K562 (cell line): ENCODE measurements around the gene RSPH9. TPM values are rescaled to one million over a fixed set of nuclear protein-coding genes. Genes with fewer than 3 reads are reported as not detected.

Experiments
- BHLHE40 ChIP-seq: IDR thresholded peaks from 2 replicates; pipeline ENCODE4 v1.6.1; 2011; ENCODE audit warnings: low read length, improper control_type of control experiment
- CCNT2 ChIP-seq: IDR thresholded peaks from 2 replicates; pipeline ENCODE4 v1.6.1; 2011; ENCODE audit warnings: borderline replicate concordance, low read depth, mild to moderate bottlenecking, moderate library complexity, mixed read lengths, low read length; ENCODE audit not compliant: insufficient read length; ENCODE audit errors: extremely low read depth
- DACH1 ChIP-seq: fragments of 450-650 bp; IDR thresholded peaks from 2 replicates; pipeline ENCODE4 v1.6.1; 2018; ENCODE audit not compliant: partially characterized antibody
- EHMT2 ChIP-seq: fragments of 450-650 bp; IDR thresholded peaks from 2 replicates; pipeline ENCODE4 v1.6.1; 2018; ENCODE audit warnings: antibody characterized with exemption
- ETV5 ChIP-seq: sonication (generic); formaldehyde crosslinking; IDR thresholded peaks from 2 replicates; pipeline ENCODE4 v1.4.0; 2020; ENCODE audit warnings: low read depth, mild to moderate bottlenecking, missing genetic modification reagents
- FOXK2 ChIP-seq, 2 experiments: fragments of 450-650 bp; IDR thresholded peaks in 1 of 2; conservative IDR thresholded peaks in 1 of 2; 2 replicates each; pipeline ENCODE4 v1.6.1; 2016; ENCODE audit warnings: low read depth in 2 of 2, mild to moderate bottlenecking in 1 of 2
- KDM1A ChIP-seq, 2 experiments: fragments of 450-650 bp; IDR thresholded peaks; 2 replicates each; pipeline ENCODE4 v1.6.1; 2016; ENCODE audit warnings: mild to moderate bottlenecking in 2 of 2
- MAFG ChIP-seq: fragments of 450-650 bp; conservative IDR thresholded peaks from 2 replicates; pipeline ENCODE4 v1.6.1; 2016; ENCODE audit warnings: missing genetic modification characterization, missing compliant biosample characterization
- MYNN ChIP-seq, 2 experiments: sonication (generic); formaldehyde crosslinking in 1 of 2; IDR thresholded peaks; 2 replicates each; pipeline versions ENCODE4 v1.5.0 to v1.6.1; 2016 to 2020; ENCODE audit warnings: antibody characterized with exemption in 1 of 2, missing genetic modification reagents in 1 of 2
- NR2C1 ChIP-seq, 2 experiments: fragments of 450-650 bp; IDR thresholded peaks; 2 replicates each; pipeline ENCODE4 v1.6.1; 2017; ENCODE audit warnings: mild to moderate bottlenecking in 2 of 2, antibody characterized with exemption in 1 of 2, inconsistent platforms in 1 of 2, missing compliant biosample characterization in 1 of 2, missing genetic modification characterization in 1 of 2
- POLR2AphosphoS5 ChIP-seq: IDR thresholded peaks from 2 replicates; pipeline ENCODE4 v1.6.1; 2011; ENCODE audit warnings: mild to moderate bottlenecking, low read depth, low read length, moderate library complexity; ENCODE audit not compliant: control insufficient read depth, insufficient read depth
- RBM15 ChIP-seq: fragments of 200-400 bp; formaldehyde crosslinking; IDR thresholded peaks from 2 replicates; pipeline ENCODE4 v1.6.1; 2018; ENCODE audit warnings: mild to moderate bottlenecking, low read length, moderate library complexity; ENCODE audit not compliant: insufficient read depth
- SRF ChIP-seq, 2 experiments: fragments of 250-450, 450-650 bp in 1 of 2; sonication (Bioruptor Pico) in 1 of 2; sonication (generic) in 1 of 2; formaldehyde crosslinking; IDR thresholded peaks; 2 replicates each; pipeline versions ENCODE4 v1.5.0 to v1.5.1; 2020 to 2022; ENCODE audit warnings: mild to moderate bottlenecking in 1 of 2, missing genetic modification reagents in 1 of 2
- TGIF2 ChIP-seq: sonication (generic); formaldehyde crosslinking; IDR thresholded peaks from 2 replicates; pipeline ENCODE4 v1.8.1; 2022; ENCODE audit warnings: mild to moderate bottlenecking, missing genetic modification reagents, moderate library complexity
- ZBTB8A ChIP-seq: fragments of 450-650 bp; IDR thresholded peaks from 2 replicates; pipeline ENCODE4 v1.6.1; 2018; ENCODE audit warnings: mild to moderate bottlenecking, moderate library complexity; ENCODE audit not compliant: partially characterized antibody
- ZNF347 ChIP-seq: fragments of 450-650 bp; formaldehyde crosslinking; IDR thresholded peaks from 2 replicates; pipeline ENCODE4 v1.4.0; 2020; ENCODE audit warnings: low read depth, mild to moderate bottlenecking, moderate library complexity
- polyA plus RNA-seq, 8 experiments: library from polyadenylated mRNA; depleted of rRNA in 4 of 8; stranded (reverse) in 5 of 8; unstranded in 3 of 8; fragments of >200 nt; fragmentation: Nextera tagmentation in 2 of 8; fragmentation: Illumina TruSeq in 1 of 8; extraction: Ambion mirVana in 2 of 8; extraction: Trizol in 1 of 8; gene quantifications; 2 replicates each; pipeline versions ENCODE4 v1.2.1 to v1.2.3, GENCODE V29; 2011 to 2014; ENCODE audit warnings: inconsistent platforms in 1 of 8, missing spikeins in 1 of 8
- total RNA-seq, 7 experiments: library from RNA; depleted of rRNA in 6 of 7; stranded (reverse); fragments of >200 nt in 6 of 7; fragmentation: Illumina TruSeq in 2 of 7; extraction: Trizol in 2 of 7; gene quantifications; 2 replicates each; pipeline versions ENCODE4 v1.2.1 to v1.2.3, GENCODE V29; 2011 to 2021; ENCODE audit warnings: low replicate concordance in 1 of 7
- TF ChIP-seq, protein P1 (sequence below): fragments of 450-650 bp; IDR thresholded peaks from 2 replicates; pipeline ENCODE4 v1.6.1; 2016
- TF ChIP-seq, protein P2 (sequence below), 2 experiments: fragments of 450-650 bp in 1 of 2; sonication (generic) in 1 of 2; formaldehyde crosslinking in 1 of 2; IDR thresholded peaks in 1 of 2; conservative IDR thresholded peaks in 1 of 2; 2 replicates each; pipeline versions ENCODE4 v1.6.1 to v1.8.1; 2016 to 2023; ENCODE audit warnings: mild to moderate bottlenecking in 2 of 2, moderate library complexity in 2 of 2, inconsistent platforms in 1 of 2, missing genetic modification reagents in 1 of 2
- TF ChIP-seq, protein P3 (sequence below): fragments of 450-650 bp; formaldehyde crosslinking; IDR thresholded peaks from 2 replicates; pipeline ENCODE4 v1.4.0; 2020; ENCODE audit warnings: mild to moderate bottlenecking, moderate library complexity
- TF ChIP-seq, protein P4 (sequence below): fragments of 450-650 bp; IDR thresholded peaks from 2 replicates; pipeline ENCODE4 v1.6.1; 2018; ENCODE audit warnings: mild to moderate bottlenecking, low read depth; ENCODE audit not compliant: partially characterized antibody

Gene RSPH9
- total and polyA plus RNA-seq, 9 of the 15 experiments (the other 6 are each of a cell fraction or from before 2014, with no cell fraction given) = 0.05 to 0.60 (median 0.39) TPM; not detected in 6

DNA sequence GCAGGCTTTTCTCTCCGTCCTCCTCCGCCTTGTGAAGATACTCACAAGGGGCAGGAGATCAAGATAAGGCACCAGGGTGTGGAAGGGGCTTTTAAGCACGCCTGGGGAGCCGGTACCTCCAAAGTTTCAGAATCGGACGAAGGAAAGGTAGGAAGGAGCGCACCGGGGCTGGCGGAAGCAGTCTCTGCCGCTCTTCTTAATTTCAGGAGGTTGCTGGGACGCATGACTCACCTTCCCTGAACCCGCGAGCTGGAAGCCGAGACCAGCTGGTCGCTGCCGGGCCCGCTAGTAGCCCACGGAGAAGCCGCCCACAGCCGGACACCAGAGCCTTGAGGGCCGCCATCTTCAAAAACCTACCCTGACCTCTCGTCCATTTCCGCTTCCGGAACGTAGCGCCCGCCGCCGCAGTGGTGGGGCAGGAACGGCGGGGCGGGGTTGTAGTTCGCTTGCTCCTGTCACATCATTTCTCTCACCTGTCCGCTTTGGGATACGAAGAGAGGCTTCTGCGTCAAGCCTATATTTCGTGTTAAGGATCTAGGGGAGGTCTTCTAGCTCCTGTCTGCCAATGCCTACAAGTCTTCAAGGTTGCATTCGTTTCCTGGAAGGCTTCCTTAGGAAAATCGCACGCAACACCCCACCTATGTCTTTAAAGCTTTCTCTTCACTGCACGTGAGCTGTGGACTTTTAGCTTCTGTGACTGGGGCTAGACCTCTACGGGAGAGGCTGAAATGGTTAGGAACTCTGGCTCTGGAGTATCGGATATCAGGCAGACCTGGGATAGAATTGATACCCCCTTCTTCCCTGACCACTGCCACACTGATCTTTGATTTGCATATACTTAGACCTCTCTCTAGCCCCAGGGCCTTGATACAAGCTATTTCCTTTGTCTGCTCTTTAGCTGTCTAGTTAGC lies 42.9 kb downstream of the RSPH9 start, which contains the start of gene MRPS18A (continued):
- TF ChIP-seq ZBTB8A (no peak), MYNN (IDR thresholded peaks at IDR 0.05) (peak; percentile 32; the same call in 1 of the 2 replicates), MYNN (CRISPR knock-in tag; IDR thresholded peaks at IDR 0.05) (no peak), KDM1A (IDR thresholded peaks at IDR 0.05) (no peak; a peak in 1 of 4 replicates), FOXK2 (conservative IDR thresholded peaks at IDR 0.05 in 1 of 2, IDR thresholded peaks at IDR 0.05 in 1 of 2; ENCODE audit: low read depth in 2 of 2) (peak in 1 of 2 experiments; percentile 37; a peak in 1 of 4 replicates), TGIF2 (CRISPR knock-in tag) (peak; percentile 77; the same call in 1 of the 2 replicates), EHMT2 (peak; percentile 86), RBM15 (no peak), ZNF347 (CRISPR knock-in tag) (no peak), MAFG (tag) (no peak), POLR2AphosphoS5 (peak; percentile 88), NR2C1 (IDR thresholded peaks at IDR 0.05) (peak; percentile 98), NR2C1 (tag; IDR thresholded peaks at IDR 0.05) (peak; percentile 99), CCNT2 (peak; percentile 54), BHLHE40 (peak; percentile 68), SRF (CRISPR knock-in tag; IDR thresholded peaks at IDR 0.05) (no peak), DACH1 (peak; percentile 65), ETV5 (CRISPR knock-in tag) (peak; percentile 61; the same call in 1 of the 2 replicates)
- TF ChIP-seq, protein P1, sequence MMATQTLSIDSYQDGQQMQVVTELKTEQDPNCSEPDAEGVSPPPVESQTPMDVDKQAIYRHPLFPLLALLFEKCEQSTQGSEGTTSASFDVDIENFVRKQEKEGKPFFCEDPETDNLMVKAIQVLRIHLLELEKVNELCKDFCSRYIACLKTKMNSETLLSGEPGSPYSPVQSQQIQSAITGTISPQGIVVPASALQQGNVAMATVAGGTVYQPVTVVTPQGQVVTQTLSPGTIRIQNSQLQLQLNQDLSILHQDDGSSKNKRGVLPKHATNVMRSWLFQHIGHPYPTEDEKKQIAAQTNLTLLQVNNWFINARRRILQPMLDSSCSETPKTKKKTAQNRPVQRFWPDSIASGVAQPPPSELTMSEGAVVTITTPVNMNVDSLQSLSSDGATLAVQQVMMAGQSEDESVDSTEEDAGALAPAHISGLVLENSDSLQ = peak; percentile 96
- TF ChIP-seq, protein P2, sequence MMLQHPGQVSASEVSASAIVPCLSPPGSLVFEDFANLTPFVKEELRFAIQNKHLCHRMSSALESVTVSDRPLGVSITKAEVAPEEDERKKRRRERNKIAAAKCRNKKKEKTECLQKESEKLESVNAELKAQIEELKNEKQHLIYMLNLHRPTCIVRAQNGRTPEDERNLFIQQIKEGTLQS (IDR thresholded peaks at IDR 0.05) = peak; percentile 65
- TF ChIP-seq, protein P2 (CRISPR knock-in tag; conservative IDR thresholded peaks at IDR 0.05) = 0 out of 2 replicates have a peak, but pooled peaks have one; percentile 57
- TF ChIP-seq, protein P3, sequence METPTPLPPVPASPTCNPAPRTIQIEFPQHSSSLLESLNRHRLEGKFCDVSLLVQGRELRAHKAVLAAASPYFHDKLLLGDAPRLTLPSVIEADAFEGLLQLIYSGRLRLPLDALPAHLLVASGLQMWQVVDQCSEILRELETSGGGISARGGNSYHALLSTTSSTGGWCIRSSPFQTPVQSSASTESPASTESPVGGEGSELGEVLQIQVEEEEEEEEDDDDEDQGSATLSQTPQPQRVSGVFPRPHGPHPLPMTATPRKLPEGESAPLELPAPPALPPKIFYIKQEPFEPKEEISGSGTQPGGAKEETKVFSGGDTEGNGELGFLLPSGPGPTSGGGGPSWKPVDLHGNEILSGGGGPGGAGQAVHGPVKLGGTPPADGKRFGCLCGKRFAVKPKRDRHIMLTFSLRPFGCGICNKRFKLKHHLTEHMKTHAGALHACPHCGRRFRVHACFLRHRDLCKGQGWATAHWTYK (CRISPR knock-in tag) = peak; percentile 55; the same call in 1 of the 2 replicates
- TF ChIP-seq, protein P4, sequence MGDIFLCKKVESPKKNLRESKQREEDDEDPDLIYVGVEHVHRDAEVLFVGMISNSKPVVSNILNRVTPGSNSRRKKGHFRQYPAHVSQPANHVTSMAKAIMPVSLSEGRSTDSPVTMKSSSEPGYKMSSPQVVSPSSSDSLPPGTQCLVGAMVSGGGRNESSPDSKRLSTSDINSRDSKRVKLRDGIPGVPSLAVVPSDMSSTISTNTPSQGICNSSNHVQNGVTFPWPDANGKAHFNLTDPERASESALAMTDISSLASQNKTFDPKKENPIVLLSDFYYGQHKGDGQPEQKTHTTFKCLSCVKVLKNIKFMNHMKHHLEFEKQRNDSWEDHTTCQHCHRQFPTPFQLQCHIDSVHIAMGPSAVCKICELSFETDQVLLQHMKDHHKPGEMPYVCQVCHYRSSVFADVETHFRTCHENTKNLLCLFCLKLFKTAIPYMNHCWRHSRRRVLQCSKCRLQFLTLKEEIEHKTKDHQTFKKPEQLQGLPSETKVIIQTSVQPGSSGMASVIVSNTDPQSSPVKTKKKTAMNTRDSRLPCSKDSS = no peak
